Erythroblast (primary cell): ENCODE results near the gene CREM.

Source experiments
- GATA1 ChIP-seq: IDR thresholded peaks from 2 replicates; pipeline ENCODE4 v1.6.1; 2011; ENCODE audit warnings: low read depth, mild to moderate bottlenecking, control low read depth, low read length, moderate library complexity
- POLR2A ChIP-seq: IDR thresholded peaks from 2 replicates; pipeline ENCODE4 v1.6.1; 2011; ENCODE audit warnings: mild to moderate bottlenecking, low read length

GRCh38 chr10:35119378-35119777 is 7.3 kb upstream of the CREM start:
- no peak for TF ChIP-seq POLR2A
- TF ChIP-seq GATA1: no peak
